ENCODE measurements around the gene TRAF3IP1.
"Not testable (repeated sequence)": the region's sequence is repeated elsewhere in the genome, so short reads cannot be mapped to it uniquely, and the experiment has no call there.

Gene TRAF3IP1

GRCh38 chr2:238320246-238320647 lies at the start of gene TRAF3IP1:
Gene TRAF3IP1, plus strand, starts transcription at chr2:238320518. Its CDS starts 145 bp downstream, at chr2:238320663.
- ATAC-seq (peak; percentile 96), DNase-seq (peak; percentile 89)

GRCh38 chr2:238270606-238271005 lies 49.7 kb upstream of the TRAF3IP1 start:
- ATAC-seq (no peak), DNase-seq (no peak)

GRCh38 chr2:238271061-238271554 lies 49.2 kb upstream of the TRAF3IP1 start:
- DNase-seq (no peak), ATAC-seq (no peak)

GRCh38 chr2:238271686-238272085 lies 48.6 kb upstream of the TRAF3IP1 start:
- ATAC-seq, DNase-seq: not testable (repeated sequence)

GRCh38 chr2:238272156-238272555 lies 48.2 kb upstream of the TRAF3IP1 start:
- ATAC-seq (no peak), DNase-seq (no peak)

- ATAC-seq, DNase-seq: not testable (repeated sequence)
Observed at GRCh38 chr2:238273433-238273832, 46.9 kb upstream of the TRAF3IP1 start.

GRCh38 chr2:238274152-238274865 lies 46.0 kb upstream of the TRAF3IP1 start:
- DNase-seq (no peak), ATAC-seq (no peak)

- no peak for DNase-seq
- ATAC-seq = no peak
Observed at GRCh38 chr2:238277695-238278094, 42.6 kb upstream of the TRAF3IP1 start.

- ATAC-seq = no peak
- no peak for DNase-seq
Observed at GRCh38 chr2:238278626-238279323, 41.5 kb upstream of the TRAF3IP1 start.

GRCh38 chr2:238279324-238279682 lies 41.0 kb upstream of the TRAF3IP1 start:
- ATAC-seq (peak; percentile 24), DNase-seq (no peak)

GRCh38 chr2:238280083-238280825 lies 40.1 kb upstream of the TRAF3IP1 start:
- ATAC-seq = no peak
- no peak for DNase-seq

- DNase-seq (no peak), ATAC-seq (no peak)
Observed at GRCh38 chr2:238281826-238282480, 38.4 kb upstream of the TRAF3IP1 start.

GRCh38 chr2:238282861-238283738 lies 37.2 kb upstream of the TRAF3IP1 start:
- DNase-seq = no peak

GRCh38 chr2:238284802-238285515 lies 35.4 kb upstream of the TRAF3IP1 start:
- ATAC-seq = no peak

More at GRCh38 chr2:238282861-238283738, 37.2 kb upstream of the TRAF3IP1 start:
- no peak for ATAC-seq

GRCh38 chr2:238285653-238286082 lies 34.6 kb upstream of the TRAF3IP1 start:
- ATAC-seq (no peak), DNase-seq (no peak)

More at GRCh38 chr2:238284802-238285515, 35.4 kb upstream of the TRAF3IP1 start:
- no peak for DNase-seq

GRCh38 chr2:238286095-238286494 lies 34.2 kb upstream of the TRAF3IP1 start:
- no peak for DNase-seq
- ATAC-seq = no peak

GRCh38 chr2:238286551-238286950 lies 33.8 kb upstream of the TRAF3IP1 start:
- DNase-seq (no peak), ATAC-seq (no peak)

- ATAC-seq (no peak), DNase-seq (peak; percentile 33)
Observed at GRCh38 chr2:238286987-238287736, 33.2 kb upstream of the TRAF3IP1 start.
